ENCODE measurements around the gene AKNA.
A peak's percentile ranks its signal among the peaks of the same experiment; 100 is the strongest.

The AKNA gene

GRCh38 chr9:114387680-114388356 is at the start of gene AKNA:
Gene AKNA, minus strand, starts transcription at chr9:114387982. Its CDS starts 6,649 bp downstream, at chr9:114381333.
- H3K27ac Mint-ChIP-seq = peak within 1 kb of the TSS; percentile 96
- H3K36me3 Mint-ChIP-seq = peaks cover 91% of the 10 kb centered on the region
- peaks cover 85% of the 10 kb centered on the region for H3K4me1 Mint-ChIP-seq
- DNase-seq (ENCODE audit: low spot score in 2 of 2) (peak; percentile 65 to 89), ATAC-seq (peak; percentile 48)
- peak within 1 kb of the TSS; percentile 88 for H3K4me3 Mint-ChIP-seq
- no peaks in the 10 kb centered on the region for H3K9me3 Mint-ChIP-seq

GRCh38 chr9:114437401-114437893 is 49.7 kb upstream of the AKNA start:
- DNase-seq (ENCODE audit: low spot score in 2 of 2) (no peak), ATAC-seq (no peak)
- no peaks in the 10 kb centered on the region for H3K36me3 Mint-ChIP-seq
- H3K9me3 Mint-ChIP-seq = no peaks in the 10 kb centered on the region
- no peak overlapping the region for H3K27ac Mint-ChIP-seq
- peaks cover 6% of the 10 kb centered on the region for H3K4me1 Mint-ChIP-seq
- no peak overlapping the region for H3K4me3 Mint-ChIP-seq

- DNase-seq (ENCODE audit: low spot score in 2 of 2) (no peak), ATAC-seq (no peak)
- Mint-ChIP-seq H3K9me3 (no peaks in the 10 kb centered on the region), H3K36me3 (no peaks in the 10 kb centered on the region), H3K4me1 (peaks cover 8% of the 10 kb centered on the region), H3K4me3 (no peak overlapping the region), H3K27ac (no peak overlapping the region)
Measured at GRCh38 chr9:114434878-114435311, 47.1 kb upstream of the AKNA start.

GRCh38 chr9:114433720-114434255 is 46.0 kb upstream of the AKNA start:
- H3K9me3 Mint-ChIP-seq = no peaks in the 10 kb centered on the region
- no peak overlapping the region for H3K27ac Mint-ChIP-seq
- H3K4me3 Mint-ChIP-seq = no peak overlapping the region
- no peak for DNase-seq (ENCODE audit: low spot score in 2 of 2)
- peak; percentile 46 for ATAC-seq
- no peaks in the 10 kb centered on the region for H3K36me3 Mint-ChIP-seq
- peaks cover 13% of the 10 kb centered on the region for H3K4me1 Mint-ChIP-seq

GRCh38 chr9:114433086-114433485 is 45.3 kb upstream of the AKNA start:
- Mint-ChIP-seq H3K4me3 (no peak overlapping the region), H3K4me1 (peaks cover 18% of the 10 kb centered on the region), H3K9me3 (no peaks in the 10 kb centered on the region), H3K27ac (no peak overlapping the region), H3K36me3 (no peaks in the 10 kb centered on the region)
- no peak for ATAC-seq
- DNase-seq (ENCODE audit: low spot score in 2 of 2) = no peak

- Mint-ChIP-seq H3K9me3 (no peaks in the 10 kb centered on the region), H3K4me3 (no peak overlapping the region), H3K4me1 (peaks cover 18% of the 10 kb centered on the region), H3K36me3 (no peaks in the 10 kb centered on the region), H3K27ac (no peak overlapping the region)
- ATAC-seq = no peak
- DNase-seq (ENCODE audit: low spot score in 2 of 2) = no peak
Measured at GRCh38 chr9:114432323-114433067, 44.7 kb upstream of the AKNA start.

GRCh38 chr9:114431770-114432169 is 44.0 kb upstream of the AKNA start:
- no peaks in the 10 kb centered on the region for H3K9me3 Mint-ChIP-seq
- H3K4me3 Mint-ChIP-seq = no peak overlapping the region
- DNase-seq (ENCODE audit: low spot score in 2 of 2) (no peak), ATAC-seq (no peak)
- peaks cover 18% of the 10 kb centered on the region for H3K4me1 Mint-ChIP-seq
- H3K27ac Mint-ChIP-seq = peak overlapping the region; percentile 40
- H3K36me3 Mint-ChIP-seq = no peaks in the 10 kb centered on the region

- Mint-ChIP-seq H3K36me3 (peaks cover 1% of the 10 kb centered on the region), H3K27ac (peak overlapping the region; percentile 43), H3K9me3 (no peaks in the 10 kb centered on the region), H3K4me1 (peaks cover 18% of the 10 kb centered on the region), H3K4me3 (no peak overlapping the region)
- DNase-seq (ENCODE audit: low spot score in 2 of 2) (no peak), ATAC-seq (no peak)
Measured at GRCh38 chr9:114431003-114431402, 43.2 kb upstream of the AKNA start.

- Mint-ChIP-seq H3K4me3 (no peak overlapping the region), H3K9me3 (no peaks in the 10 kb centered on the region), H3K27ac (no peak overlapping the region), H3K36me3 (peaks cover 7% of the 10 kb centered on the region), H3K4me1 (peaks cover 18% of the 10 kb centered on the region)
- no peak for ATAC-seq
- DNase-seq (ENCODE audit: low spot score in 2 of 2) = no peak
Measured at GRCh38 chr9:114430457-114430856, 42.7 kb upstream of the AKNA start.

- peaks cover 7% of the 10 kb centered on the region for H3K36me3 Mint-ChIP-seq
- peaks cover 18% of the 10 kb centered on the region for H3K4me1 Mint-ChIP-seq
- H3K9me3 Mint-ChIP-seq = no peaks in the 10 kb centered on the region
- no peak for ATAC-seq
- H3K27ac Mint-ChIP-seq = peak overlapping the region; percentile 47
- no peak overlapping the region for H3K4me3 Mint-ChIP-seq
- no peak for DNase-seq (ENCODE audit: low spot score in 2 of 2)
Measured at GRCh38 chr9:114429488-114429887, 41.7 kb upstream of the AKNA start.

GRCh38 chr9:114428466-114428865 is 40.7 kb upstream of the AKNA start:
- peaks cover 12% of the 10 kb centered on the region for H3K36me3 Mint-ChIP-seq
- DNase-seq (ENCODE audit: low spot score in 2 of 2) (no peak), ATAC-seq (no peak)
- H3K9me3 Mint-ChIP-seq = no peaks in the 10 kb centered on the region
- no peak overlapping the region for H3K27ac Mint-ChIP-seq
- H3K4me1 Mint-ChIP-seq = peaks cover 18% of the 10 kb centered on the region
- H3K4me3 Mint-ChIP-seq = no peak overlapping the region

GRCh38 chr9:114427644-114428043 is 39.9 kb upstream of the AKNA start:
- peaks cover 12% of the 10 kb centered on the region for H3K36me3 Mint-ChIP-seq
- H3K9me3 Mint-ChIP-seq = no peaks in the 10 kb centered on the region
- peaks cover 14% of the 10 kb centered on the region for H3K4me1 Mint-ChIP-seq
- no peak overlapping the region for H3K4me3 Mint-ChIP-seq
- H3K27ac Mint-ChIP-seq = no peak overlapping the region
- ATAC-seq (no peak), DNase-seq (ENCODE audit: low spot score in 2 of 2) (no peak)

- H3K27ac Mint-ChIP-seq = peak overlapping the region; percentile 50
- DNase-seq (ENCODE audit: low spot score in 2 of 2) (no peak), ATAC-seq (no peak)
- H3K4me1 Mint-ChIP-seq = peaks cover 12% of the 10 kb centered on the region
- peaks cover 21% of the 10 kb centered on the region for H3K36me3 Mint-ChIP-seq
- no peaks in the 10 kb centered on the region for H3K9me3 Mint-ChIP-seq
- H3K4me3 Mint-ChIP-seq = no peak overlapping the region
Measured at GRCh38 chr9:114426046-114426948, 38.5 kb upstream of the AKNA start.

- Mint-ChIP-seq H3K4me3 (no peak overlapping the region), H3K4me1 (peaks cover 12% of the 10 kb centered on the region), H3K27ac (no peak overlapping the region), H3K9me3 (no peaks in the 10 kb centered on the region), H3K36me3 (peaks cover 21% of the 10 kb centered on the region)
- ATAC-seq = no peak
- DNase-seq (ENCODE audit: low spot score in 2 of 2) = no peak
Measured at GRCh38 chr9:114425126-114425525, 37.3 kb upstream of the AKNA start.

GRCh38 chr9:114424126-114424525 is 36.3 kb upstream of the AKNA start:
- no peak for ATAC-seq
- peaks cover 13% of the 10 kb centered on the region for H3K4me1 Mint-ChIP-seq

More at GRCh38 chr9:114424126-114424525, 36.3 kb upstream of the AKNA start:
- H3K36me3 Mint-ChIP-seq = peaks cover 21% of the 10 kb centered on the region
- H3K4me3 Mint-ChIP-seq = no peak overlapping the region
- no peak overlapping the region for H3K27ac Mint-ChIP-seq
- no peaks in the 10 kb centered on the region for H3K9me3 Mint-ChIP-seq
- no peak for DNase-seq (ENCODE audit: low spot score in 2 of 2)

All from stimulated activated effector memory CD8-positive, alpha-beta T cell treated with anti-CD3 and anti-CD28 coated beads, Interleukin-12 subunit alpha, Interleukin-12 subunit beta, amount 100 ng/mL, for 72 hours (primary cell).